Ureter (tissue), 1 donor: Measurements from ENCODE around the gene CDC73. TPM values are rescaled to one million over a fixed set of nuclear protein-coding genes. Genes with fewer than 3 reads are reported as not detected.
"Not testable (repeated sequence)": the region's sequence is repeated elsewhere in the genome, so short reads cannot be mapped to it uniquely, and the experiment has no call there.

Experiments used
- DNase-seq: peaks from one replicate; pipeline ENCODE4 v3.0.0-alpha.2; 2020; ENCODE audit warnings: low spot score
- total RNA-seq: library from RNA; stranded (reverse); gene quantifications from one replicate; pipeline ENCODE4 v1.2.4, GENCODE V29; 2023
- donor health status: DM: yes; HTN: yes; CAD: no.

Gene CDC73
- total RNA-seq, 1 donor from 2014 or later: 62.1 TPM

- no peak for DNase-seq
Observed at GRCh38 chr1:193229136-193229535, 107.3 kb downstream of the CDC73 start.

DNA sequence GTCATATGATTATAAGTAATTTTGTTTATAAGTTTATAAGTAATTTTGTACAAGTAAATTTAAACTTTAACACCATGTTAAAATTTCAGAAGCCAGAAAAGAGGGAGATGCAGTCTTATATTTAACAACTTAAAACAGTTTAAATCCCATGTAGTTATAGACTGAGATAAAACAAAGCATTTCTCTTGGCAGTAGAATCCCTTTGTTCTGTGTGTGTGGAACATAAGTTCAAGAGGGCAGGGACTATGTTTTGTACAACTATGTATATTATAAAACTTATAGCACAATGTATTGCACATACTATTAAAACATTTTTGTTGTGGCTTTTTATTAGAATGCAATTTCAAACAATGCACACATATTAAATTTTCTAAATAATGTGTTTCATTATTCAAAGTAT, 109.3 kb downstream of the CDC73 start:
- DNase-seq: not testable (repeated sequence)

GRCh38 chr1:193234530-193234929, 112.7 kb downstream of the CDC73 start:
- no peak for DNase-seq

- no peak for DNase-seq
Observed at GRCh38 chr1:193237381-193237978, 115.6 kb downstream of the CDC73 start.

DNA sequence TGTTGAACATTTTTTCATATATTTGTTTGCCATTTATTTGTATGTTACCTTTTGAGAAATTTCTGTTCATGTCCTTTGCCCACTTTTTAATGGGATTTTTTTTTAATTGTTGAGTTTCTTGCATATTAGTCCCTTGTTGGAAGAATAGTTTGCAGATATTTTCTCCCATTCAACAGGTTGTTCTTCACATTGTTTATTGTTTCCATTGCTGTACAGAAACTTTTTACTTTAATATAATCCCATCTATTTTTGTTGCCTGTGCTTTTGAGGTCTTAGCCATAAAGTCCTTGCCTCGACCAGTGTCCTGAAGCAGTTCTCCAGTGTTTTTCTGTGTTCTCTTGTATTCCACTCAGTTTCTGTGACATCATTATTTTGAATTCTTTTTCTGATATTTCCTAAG, 118.8 kb downstream of the CDC73 start:
- no peak for DNase-seq

GRCh38 chr1:193241132-193241827, 119.4 kb downstream of the CDC73 start:
- DNase-seq: no peak

GRCh38 chr1:193242000-193242399, 120.2 kb downstream of the CDC73 start:
- no peak for DNase-seq

DNA sequence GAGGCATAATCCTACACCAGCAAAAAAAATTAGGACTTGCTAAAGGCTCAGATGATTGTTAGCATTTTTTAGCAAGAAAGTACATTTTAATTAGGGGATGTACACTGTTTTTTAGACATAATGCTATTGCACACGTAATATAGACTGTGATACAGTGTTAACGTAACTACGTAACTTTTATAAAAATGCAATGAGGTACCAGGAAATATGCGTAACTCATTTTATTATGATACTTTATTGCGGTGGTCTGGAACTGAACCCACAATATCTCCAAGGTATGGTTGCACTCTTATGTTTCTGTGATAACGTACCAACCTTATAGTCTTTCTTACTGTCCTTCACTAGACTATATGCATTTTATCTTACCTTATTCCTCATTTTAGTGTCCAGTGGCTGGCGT, 127.4 kb downstream of the CDC73 start:
- no peak for DNase-seq

DNA sequence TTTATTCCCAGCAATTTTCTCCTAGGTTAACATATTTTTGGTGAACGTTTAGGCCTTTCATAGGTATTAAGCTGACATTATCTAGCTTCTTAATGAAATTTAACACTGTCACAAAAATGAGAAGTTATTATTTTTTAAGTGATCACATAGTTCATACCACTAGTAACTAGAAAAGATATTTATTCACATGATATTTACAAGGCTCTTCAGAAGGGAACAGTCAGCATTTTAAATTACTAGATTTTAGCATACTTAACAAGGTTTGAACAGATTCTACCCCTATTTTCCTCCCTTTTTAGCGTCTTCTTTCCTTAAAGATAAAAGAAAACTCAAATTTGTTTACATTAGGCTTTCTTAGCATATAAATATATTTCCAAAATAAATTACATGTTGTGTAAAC, 130.1 kb downstream of the CDC73 start:
- DNase-seq: no peak

DNA sequence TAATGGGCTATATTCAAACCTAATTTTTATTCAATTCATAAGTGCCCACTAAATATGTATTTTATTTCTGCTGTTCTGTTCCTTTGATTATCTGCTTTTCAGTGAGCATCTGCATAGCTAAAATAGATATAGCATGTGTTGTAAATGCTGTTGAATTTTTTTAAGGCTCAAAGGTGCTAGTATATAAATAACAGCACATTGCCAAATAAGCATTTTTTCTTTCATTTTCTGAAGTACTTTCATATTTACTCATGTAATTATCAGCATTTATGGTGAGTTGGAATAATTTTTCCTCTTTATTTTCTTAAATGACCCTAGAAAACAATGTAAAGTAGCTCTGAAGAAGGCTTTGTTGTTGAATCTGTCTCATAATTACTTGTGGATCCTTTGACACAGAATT, 134.2 kb downstream of the CDC73 start:
- DNase-seq: no peak

- no peak for DNase-seq
Observed at GRCh38 chr1:193259636-193260035, 137.8 kb downstream of the CDC73 start.

DNA sequence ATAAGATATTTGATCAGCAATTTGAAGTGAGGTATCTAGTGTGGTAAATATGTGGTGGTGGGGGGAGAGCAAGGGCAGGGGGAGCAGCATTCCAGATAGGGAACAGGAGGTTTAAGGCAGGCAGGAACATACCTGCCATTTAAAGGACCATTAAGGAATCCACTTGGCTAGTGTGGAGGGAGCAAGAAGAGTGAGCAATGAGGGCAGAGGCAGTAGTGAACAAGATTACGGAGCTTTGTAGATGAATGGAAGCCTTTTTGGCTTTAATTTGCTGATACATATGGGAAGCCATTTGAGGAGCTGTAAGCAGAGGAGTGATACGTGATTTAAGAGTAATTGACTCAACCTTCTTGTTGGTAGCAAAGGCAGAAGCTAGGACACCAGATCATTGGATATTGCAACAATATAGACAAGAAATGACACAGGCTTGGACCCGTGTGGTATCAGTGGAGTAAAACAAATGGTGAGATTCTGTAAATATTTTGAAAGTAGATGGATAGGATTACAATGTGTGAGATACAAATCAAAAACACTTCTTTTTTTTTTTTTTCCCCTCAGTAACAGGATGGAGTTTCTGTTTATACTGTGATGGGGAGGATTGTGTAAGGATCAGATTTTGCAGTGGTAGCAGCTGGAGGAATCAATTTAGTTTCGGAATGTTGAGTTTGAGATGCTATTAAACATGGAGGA, 138.4 kb downstream of the CDC73 start:
- DNase-seq: no peak

DNA sequence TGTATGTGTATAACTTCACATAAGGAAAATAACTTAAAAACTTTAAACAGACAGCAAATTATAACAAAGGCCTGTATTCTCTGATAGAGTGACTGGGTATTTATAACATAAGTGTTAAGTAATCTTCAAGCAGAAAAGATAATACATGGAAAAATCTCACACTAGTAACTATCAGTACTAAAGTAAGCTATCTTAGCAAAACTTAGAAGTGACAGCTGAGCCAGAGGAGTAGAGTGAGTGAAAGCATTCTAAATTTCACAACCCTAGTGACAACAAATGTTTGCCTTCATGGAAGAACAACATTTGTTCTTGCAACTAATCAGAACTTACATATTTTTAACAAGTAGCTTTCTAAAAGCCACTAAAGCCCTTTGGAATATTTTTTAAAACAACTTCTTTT, 139.1 kb downstream of the CDC73 start:
- DNase-seq: no peak

DNA sequence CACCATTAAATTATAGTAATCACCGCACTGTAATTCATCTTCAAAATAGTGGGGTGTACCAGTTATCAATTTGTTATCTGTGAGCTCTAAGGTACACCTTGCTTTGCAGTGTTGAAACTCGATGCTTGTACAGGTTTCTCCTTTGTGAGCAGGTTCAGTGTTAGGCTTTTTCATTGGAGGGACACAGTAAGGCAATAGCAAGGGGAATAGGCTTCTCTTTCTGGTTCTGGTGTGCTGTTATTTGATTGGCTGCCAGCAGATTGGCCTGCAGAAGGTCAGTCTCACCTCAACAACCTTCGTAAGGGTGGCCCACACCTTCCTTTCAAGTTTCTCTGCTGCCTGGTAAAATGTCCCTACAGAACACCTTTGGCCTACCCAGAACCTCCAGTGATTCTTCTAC, 140.8 kb downstream of the CDC73 start:
- no peak for DNase-seq

DNA sequence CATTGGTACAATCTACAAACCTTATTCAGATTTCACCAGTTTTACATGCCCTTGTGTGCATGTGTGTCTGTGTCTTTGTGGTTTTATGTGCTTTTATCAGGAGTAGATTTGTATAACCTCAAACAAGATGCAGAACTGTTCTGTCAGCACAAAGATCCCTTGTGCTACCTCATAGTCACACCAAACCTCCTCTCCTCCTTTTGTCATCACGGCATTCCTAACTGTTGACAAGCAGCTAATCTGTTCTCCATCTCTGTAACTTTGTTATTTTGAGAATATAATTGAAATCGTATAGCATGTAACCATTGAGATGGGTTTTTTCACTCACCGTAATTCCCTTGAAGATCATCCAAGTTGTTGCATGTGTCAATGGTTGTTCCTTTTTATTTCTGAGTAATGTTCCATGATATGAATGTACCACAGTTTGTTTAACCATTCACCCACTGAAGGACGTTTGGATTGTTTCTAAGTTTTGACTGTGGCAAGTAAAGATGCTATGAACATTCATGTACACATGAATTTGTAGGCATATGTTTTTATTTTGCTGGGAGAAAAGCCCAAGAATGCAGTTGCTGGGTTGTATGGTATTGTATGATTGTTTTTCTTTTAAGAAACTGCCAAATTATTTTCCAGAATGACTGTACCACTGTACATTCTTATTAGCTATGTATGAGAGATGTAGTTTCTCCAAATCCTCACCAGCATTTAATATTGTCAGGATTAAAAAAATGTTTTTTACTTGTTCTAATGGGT, 142.7 kb downstream of the CDC73 start:
- no peak for DNase-seq

- DNase-seq: no peak
Observed at GRCh38 chr1:193265716-193266115, 143.9 kb downstream of the CDC73 start.

DNA sequence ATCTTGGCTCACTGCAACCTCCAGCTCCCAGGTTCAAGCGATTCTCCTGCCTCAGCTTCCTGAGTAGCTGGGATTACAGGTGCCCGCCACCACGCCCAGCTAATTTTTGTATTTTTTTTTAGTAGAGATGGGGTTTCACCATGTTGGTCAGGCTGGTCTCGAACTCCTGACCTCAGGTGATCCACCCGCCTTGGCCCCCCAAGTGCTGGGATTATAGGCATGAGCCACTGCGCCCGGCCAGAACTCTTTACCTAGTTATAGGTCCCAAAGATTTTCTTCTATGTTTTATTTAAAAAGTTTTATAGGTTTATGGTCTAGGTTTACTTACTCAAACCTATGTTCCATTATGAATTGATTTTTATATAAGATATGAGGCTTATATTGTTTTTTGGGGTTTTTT, 145.0 kb downstream of the CDC73 start:
- not testable (repeated sequence) for DNase-seq

- DNase-seq: no peak
Observed at GRCh38 chr1:193270996-193271395, 149.2 kb downstream of the CDC73 start.

- no peak for DNase-seq
Observed at GRCh38 chr1:193275773-193276172, 153.9 kb downstream of the CDC73 start.

DNA sequence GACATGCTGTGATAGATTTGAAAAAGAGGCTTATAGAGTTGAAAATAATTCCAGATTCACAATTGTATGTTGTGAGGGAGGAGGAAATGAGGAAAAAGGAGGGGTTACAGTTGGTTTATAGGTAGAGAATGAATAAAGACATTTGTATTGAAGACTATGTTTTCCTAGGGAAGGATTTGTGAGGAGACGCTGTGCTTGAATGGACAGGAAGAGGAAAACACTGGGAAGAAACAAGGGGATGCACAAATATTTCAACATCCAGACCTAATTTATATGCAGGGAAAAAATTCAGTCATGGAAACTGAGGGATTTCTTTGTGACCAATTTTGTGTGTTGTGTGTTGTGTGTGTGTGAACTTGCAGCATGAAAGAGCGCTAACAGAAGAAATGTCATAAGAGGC, 157.1 kb downstream of the CDC73 start:
- DNase-seq: no peak

DNA sequence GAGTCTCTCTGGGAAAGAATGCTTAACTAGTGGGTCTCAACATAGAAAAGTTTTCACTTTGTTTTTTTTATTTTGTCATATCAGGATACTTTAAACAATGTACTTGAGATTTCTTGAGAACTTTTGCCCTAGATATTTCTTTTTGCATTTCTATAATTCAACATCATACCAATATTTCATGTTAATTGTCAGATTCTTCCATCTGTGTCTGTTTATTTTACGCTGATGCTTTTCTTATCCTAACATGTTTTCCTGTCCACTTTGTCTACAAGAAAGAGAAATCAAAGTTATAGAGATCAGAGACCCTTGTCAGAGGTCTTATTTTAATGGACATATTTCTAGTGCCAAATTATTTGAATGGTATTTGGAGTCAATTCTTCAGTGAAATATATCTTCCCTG, 160.1 kb downstream of the CDC73 start:
- no peak for DNase-seq

- no peak for DNase-seq
Observed at GRCh38 chr1:193283016-193283415, 161.2 kb downstream of the CDC73 start.

- no peak for DNase-seq
Observed at GRCh38 chr1:193284219-193284618, 162.4 kb downstream of the CDC73 start.
